Motor neuron (in vitro differentiated cells): ENCODE data around the gene LRRC75A. TPM values are rescaled to one million over a fixed set of nuclear protein-coding genes. Genes with fewer than 3 reads are reported as not detected.

ENCODE experiments used
- ATAC-seq, 8 experiments: fragments of 200-7000 bp; cut with Tn5 transposase; replicated peaks in 6 of 8; 2 replicates each; pipeline ENCODE4 v1.8.0; 2021; ENCODE audit warnings: mild to moderate bottlenecking in 8 of 8, moderate library complexity in 8 of 8
- H3K27ac ChIP-seq, 2 donors: fragments of 250-450 bp; sonication (Bioruptor Pico); 2 replicates each; pipeline ENCODE4 v1.9.0; 2021; ENCODE audit warnings: antibody characterized with exemption in 2 of 2, mild to moderate bottlenecking in 2 of 2, moderate library complexity in 1 of 2
- H3K4me1 ChIP-seq, 2 donors: fragments of 250-450 bp; sonication (Bioruptor Pico); replicated peaks in 1 of 2; 2 replicates each; pipeline ENCODE4 v1.6.1; 2021; ENCODE audit warnings: antibody characterized with exemption in 2 of 2, mild to moderate bottlenecking in 2 of 2, moderate library complexity in 1 of 2
- H3K4me3 ChIP-seq, 5 donors: fragments of 250-450 bp; sonication (Bioruptor Pico); 2 replicates each; pipeline ENCODE4 v1.9.0; 2021; ENCODE audit warnings: antibody characterized with exemption in 5 of 5, mild to moderate bottlenecking in 5 of 5, moderate library complexity in 4 of 5
- WGBS, 10 experiments: fragments of 450-650 bp; shearing (Covaris generic); methylation state at CpG; one replicate each; pipeline ENCODE4 v1.0.0; 2022; 5-methylcytosine and 5-hydroxymethylcytosine counted together
- in situ Hi-C, 9 experiments: fragments of 400-800 bp; cut with MboI; loops; one replicate each; pipeline ENCODE4 v1.15.0; 2021; ENCODE audit warnings: low sequenced_read_pairs in 9 of 9, low pct_unique_long_range_greater_than_20kb in 2 of 9; ENCODE audit not compliant: unreplicated experiment in 9 of 9
- total RNA-seq, 8 experiments: library from RNA; unstranded; fragments of 300-600 nt; gene quantifications; 2 replicates each; pipeline versions ENCODE4 v1.2.3 to v1.2.4, GENCODE V29; 2022

LRRC75A gene
- total RNA-seq, 8 experiments from 2014 or later: 3.9 to 15.8 (median 4.7) TPM

GRCh38 chr17:16513873-16514272 is 21.9 kb upstream of the LRRC75A start:
- H3K27ac ChIP-seq: no peak overlapping the region
- 64 to 100% (median 88%) methylated on average over 2 to 6 of the region's 6 CpGs; no CpG with 5 or more reads in 1 of the 10 experiments for WGBS, 10 experiments
- peaks cover 12 to 20% of the 10 kb centered on the region in 2 donors for H3K4me1 ChIP-seq
- H3K4me3 ChIP-seq: no peak overlapping the region
- in situ Hi-C loops: loop anchor here in 2 of 9 experiments (25.0 kb wide), 2 partner anchors 127 to 152 kb away; partner anchors contain the start of genes CENPV (in 1 of the 2) and UBB (in 1 of the 2)
- ATAC-seq: no peak

GRCh38 chr17:16512011-16512410 is 20.0 kb upstream of the LRRC75A start:
- no peak overlapping the region for H3K27ac ChIP-seq
- no peak overlapping the region for H3K4me3 ChIP-seq
- WGBS, 10 experiments: 20 to 100% (median 43%) methylated on average over 1 to 3 of the region's 4 CpGs; no CpG with 5 or more reads in 5 of the 10 experiments
- in situ Hi-C loops: loop anchor here in 2 of 9 experiments (25.0 kb wide), 2 partner anchors 125 to 150 kb away; partner anchors contain the start of genes CENPV (in 1 of the 2) and UBB (in 1 of the 2)
- H3K4me1 ChIP-seq: peaks cover 10 to 17% of the 10 kb centered on the region in 2 donors
- ATAC-seq: no peak

- Histone ChIP-seq H3K4me1 (peaks cover 7 to 13% of the 10 kb centered on the region in 2 donors), H3K27ac (no peak overlapping the region), H3K4me3 (no peak overlapping the region)
- WGBS, 10 experiments: 11 to 80% (median 40%) methylated on average over 1 of the region's 1 CpG; no CpG with 5 or more reads in 5 of the 10 experiments
- in situ Hi-C loops: loop anchor here in 2 of 9 experiments (25.0 kb wide), 2 partner anchors 124 to 149 kb away; partner anchors contain the start of genes CENPV (in 1 of the 2) and UBB (in 1 of the 2)
- ATAC-seq: no peak
Measured at GRCh38 chr17:16511593-16511992, 19.6 kb upstream of the LRRC75A start.

- H3K4me1 ChIP-seq: peaks cover 4 to 9% of the 10 kb centered on the region in 2 donors
- WGBS, 10 experiments: 14 to 86% (median 67%) methylated on average over 1 to 8 of the region's 8 CpGs
- in situ Hi-C loops: loop anchor here in 2 of 9 experiments (25.0 kb wide), 2 partner anchors 121 to 146 kb away; partner anchors contain the start of genes CENPV (in 1 of the 2) and UBB (in 1 of the 2)
- no peak overlapping the region for H3K27ac ChIP-seq
- no peak for ATAC-seq
- H3K4me3 ChIP-seq: no peak overlapping the region
Measured at GRCh38 chr17:16507918-16508533, 16.0 kb upstream of the LRRC75A start.

GRCh38 chr17:16506188-16506587 is 14.2 kb upstream of the LRRC75A start:
- Histone ChIP-seq H3K4me3 (no peak overlapping the region), H3K4me1 (no peaks in the 10 kb centered on the region), H3K27ac (no peak overlapping the region)
- 14 to 100% (median 82%) methylated on average over 1 to 3 of the region's 3 CpGs; no CpG with 5 or more reads in 2 of the 10 experiments for WGBS, 10 experiments
- in situ Hi-C loops: loop anchor here in 2 of 9 experiments (25.0 kb wide), 2 partner anchors 119 to 144 kb away; partner anchors contain the start of genes CENPV (in 1 of the 2) and UBB (in 1 of the 2)
- ATAC-seq: no peak

- Histone ChIP-seq H3K4me3 (no peak overlapping the region), H3K4me1 (no peaks in the 10 kb centered on the region), H3K27ac (no peak overlapping the region)
- in situ Hi-C loops: loop anchor here in 2 of 9 experiments (25.0 kb wide), 2 partner anchors 118 to 143 kb away; partner anchors contain the start of genes CENPV (in 1 of the 2) and UBB (in 1 of the 2)
- WGBS, 10 experiments: 24 to 100% (median 82%) methylated on average over 1 to 3 of the region's 3 CpGs; no CpG with 5 or more reads in 2 of the 10 experiments
- no peak for ATAC-seq
Measured at GRCh38 chr17:16504984-16505383, 13.0 kb upstream of the LRRC75A start.

- ATAC-seq: peak in 1 of 8 experiments; percentile 25
- H3K4me1 ChIP-seq: peaks cover 0 to 2% of the 10 kb centered on the region in 2 donors
- 19 to 100% (median 72%) methylated on average over 1 to 10 of the region's 12 CpGs for WGBS, 10 experiments
- in situ Hi-C loops: no loop called here
- H3K27ac ChIP-seq: no peak overlapping the region
- H3K4me3 ChIP-seq: no peak overlapping the region
Measured at GRCh38 chr17:16496820-16497489, 5.0 kb upstream of the LRRC75A start.

GRCh38 chr17:16495980-16496819 is 4.2 kb upstream of the LRRC75A start:
- Histone ChIP-seq H3K4me3 (no peak overlapping the region), H3K4me1 (peaks cover under 1 to 2% of the 10 kb centered on the region in 2 donors), H3K27ac (no peak overlapping the region)
- 21 to 85% (median 70%) methylated on average over 3 to 11 of the region's 12 CpGs; no CpG with 5 or more reads in 1 of the 10 experiments for WGBS, 10 experiments
- ATAC-seq: no peak
- in situ Hi-C loops: no loop called here

GRCh38 chr17:16495561-16495960 is 3.6 kb upstream of the LRRC75A start:
- no peak for ATAC-seq
- 0 to 100% (median 49%) methylated on average over 1 to 4 of the region's 4 CpGs; no CpG with 5 or more reads in 2 of the 10 experiments for WGBS, 10 experiments
- peaks cover 4 to 9% of the 10 kb centered on the region in 2 donors for H3K4me1 ChIP-seq
- in situ Hi-C loops: no loop called here
- no peak overlapping the region for H3K4me3 ChIP-seq
- H3K27ac ChIP-seq: no peak overlapping the region

GRCh38 chr17:16494059-16494458 is 2.1 kb upstream of the LRRC75A start:
- 13 to 100% (median 33%) methylated on average over 1 of the region's 1 CpG; no CpG with 5 or more reads in 4 of the 10 experiments for WGBS, 10 experiments
- in situ Hi-C loops: no loop called here

GRCh38 chr17:16493531-16494046 is 1.6 kb upstream of the LRRC75A start:
- Histone ChIP-seq H3K27ac (no peak overlapping the region), H3K4me3 (no peak overlapping the region), H3K4me1 (peaks cover 4 to 9% of the 10 kb centered on the region in 2 donors)
- 60 to 90% (median 75%) methylated on average over 1 to 4 of the region's 5 CpGs for WGBS, 10 experiments
- ATAC-seq: no peak
- in situ Hi-C loops: no loop called here

More at GRCh38 chr17:16494059-16494458, 2.1 kb upstream of the LRRC75A start:
- Histone ChIP-seq H3K27ac (no peak overlapping the region), H3K4me1 (peaks cover 4 to 9% of the 10 kb centered on the region in 2 donors), H3K4me3 (no peak overlapping the region)
- no peak for ATAC-seq
